Transverse colon (tissue), 3 donors: ENCODE results near the gene PDCD11.
A peak's percentile ranks its signal among the peaks of the same experiment; 100 is the strongest.

ENCODE experiments used
- EP300 ChIP-seq: sonication (generic); formaldehyde crosslinking; IDR thresholded peaks from one replicate; pipeline ENCODE4 v1.6.1; 2017; ENCODE audit warnings: antibody characterized with exemption, low read depth
- POLR2A ChIP-seq: fragments of 450-650 bp; IDR thresholded peaks from one replicate; pipeline ENCODE4 v1.6.1; 2016; ENCODE audit warnings: antibody characterized with exemption, mild to moderate bottlenecking, moderate library complexity
- POLR2AphosphoS5 ChIP-seq, 3 donors: sonication (generic); formaldehyde crosslinking; IDR thresholded peaks; one replicate each; pipeline ENCODE4 v1.6.1; 2016; ENCODE audit warnings: antibody characterized with exemption in 3 of 3

GRCh38 chr10:103491729-103492364, 95.4 kb downstream of the PDCD11 start:
- peak; percentile 17 to 60 (median 45) for TF ChIP-seq POLR2AphosphoS5 (IDR thresholded peaks at IDR 0.05)
- no peak for TF ChIP-seq POLR2A
- TF ChIP-seq EP300: no peak
